ENCODE measurements around the gene COL10A1.

DNA sequence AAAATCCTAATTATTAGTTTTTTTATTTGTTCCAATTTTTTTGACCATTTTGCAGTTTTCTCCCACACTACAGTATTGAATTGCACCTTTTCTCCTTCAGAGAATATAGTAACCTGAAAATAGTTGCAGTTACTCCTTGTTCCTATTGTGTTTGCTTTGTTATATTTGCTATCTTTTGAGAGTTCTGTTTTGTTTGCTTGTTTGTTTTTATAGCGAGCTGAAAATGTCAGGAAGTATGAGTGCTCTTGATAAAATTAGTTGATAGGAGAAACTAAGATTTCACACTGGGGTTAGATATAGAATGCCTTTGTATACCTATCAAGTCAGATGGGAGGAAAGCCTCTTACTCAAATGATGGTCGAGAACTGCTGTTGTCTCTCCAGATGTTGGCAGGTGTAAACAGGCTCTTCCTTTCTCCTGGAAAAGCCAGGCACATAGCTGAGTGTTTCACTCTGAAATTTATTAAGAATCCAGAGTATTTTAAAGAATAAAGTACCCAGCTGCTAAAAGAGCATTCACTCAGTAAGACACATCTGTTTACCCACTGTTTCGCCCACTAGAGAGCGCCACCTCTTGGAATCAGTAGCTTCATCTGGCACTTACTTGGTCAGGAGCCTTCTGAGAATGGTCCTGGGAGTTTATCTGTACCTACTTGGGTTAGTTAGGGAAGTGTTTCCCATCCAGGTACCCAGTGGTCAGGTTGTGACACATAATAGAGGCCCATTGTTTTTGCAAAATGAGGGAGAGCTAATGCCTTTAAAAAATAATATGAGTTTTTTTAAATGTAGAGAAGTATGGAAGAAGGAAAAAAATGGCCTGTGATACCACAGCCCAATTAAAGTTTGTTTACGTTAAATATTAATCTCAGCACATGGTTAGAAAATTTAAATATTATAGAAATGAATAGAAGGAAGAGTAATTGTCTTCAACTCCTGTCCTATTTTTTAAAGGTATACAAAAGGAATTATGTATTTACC is 14.1 kb downstream of the COL10A1 start:
- TF ChIP-seq POLR2AphosphoS5 (IDR thresholded peaks at IDR 0.05; ENCODE audit: low read depth, low read length), result no peak
- no peak for TF ChIP-seq TAF1 (IDR thresholded peaks at IDR 0.05; ENCODE audit: borderline replicate concordance, insufficient read depth, low read length)
- TF ChIP-seq SIN3A (IDR thresholded peaks at IDR 0.05; ENCODE audit: borderline replicate concordance, insufficient read depth, low read length), result no peak
- no peak for TF ChIP-seq FOXP2 (optimal IDR thresholded peaks at IDR 0.05; ENCODE audit: borderline replicate concordance, extremely low read depth, extremely low read length, insufficient read depth)
- no peak for TF ChIP-seq REST (IDR thresholded peaks at IDR 0.05; ENCODE audit: insufficient read depth in 1 of 2, low read depth in 2 of 2, low read length in 2 of 2)

Measured in PFSK-1 (cell line).